GM23338 (cell line): Measurements from ENCODE around the gene CELF2. TPM values are rescaled to one million over a fixed set of nuclear protein-coding genes. Genes with fewer than 3 reads are reported as not detected.

Source experiments
- ATAC-seq: fragments of 200-7000 bp; cut with Tn5 transposase; 3 replicates; pipeline ENCODE4 v1.9.1; 2020
- DNase-seq: peaks from one replicate; pipeline ENCODE4 v3.0.0-alpha.2; 2015; ENCODE audit warnings: low spot score
- H2AFZ ChIP-seq: fragments of 200-600 bp; sonication (generic); 2 replicates; pipeline ENCODE4 v1.8.0; 2016; ENCODE audit warnings: antibody characterized with exemption, mild to moderate bottlenecking, moderate library complexity
- H3F3A ChIP-seq: fragments of 200-600 bp; sonication (generic); replicated peaks from 2 replicates; pipeline ENCODE4 v1.8.0; 2017; ENCODE audit warnings: antibody characterized with exemption, mixed run types, low read depth
- H3K27ac ChIP-seq: fragments of 200-600 bp; sonication (generic); 2 replicates; pipeline ENCODE4 v1.6.1; 2016; ENCODE audit warnings: low read depth
- H3K27me3 ChIP-seq: fragments of 200-600 bp; sonication (generic); 2 replicates; pipeline ENCODE4 v1.8.0; 2016; ENCODE audit warnings: mild to moderate bottlenecking, mixed run types, moderate library complexity; ENCODE audit not compliant: insufficient read depth
- H3K36me3 ChIP-seq: fragments of 200-600 bp; sonication (generic); 2 replicates; pipeline ENCODE4 v1.8.0; 2016; ENCODE audit warnings: mild to moderate bottlenecking; ENCODE audit not compliant: insufficient read depth
- H3K4me1 ChIP-seq: fragments of 200-600 bp; sonication (generic); 2 replicates; pipeline ENCODE4 v1.8.0; 2016; ENCODE audit warnings: mild to moderate bottlenecking, moderate library complexity; ENCODE audit not compliant: insufficient read depth
- H3K4me2 ChIP-seq: fragments of 200-600 bp; sonication (generic); 2 replicates; pipeline ENCODE4 v1.7.1; 2017; ENCODE audit warnings: mixed run types
- H3K4me3 ChIP-seq: fragments of 200-600 bp; sonication (generic); 2 replicates; pipeline ENCODE4 v1.6.1; 2016; ENCODE audit warnings: mixed run types
- H3K79me2 ChIP-seq: fragments of 200-600 bp; sonication (generic); replicated peaks from 2 replicates; pipeline ENCODE4 v1.8.0; 2017; ENCODE audit warnings: mild to moderate bottlenecking; ENCODE audit not compliant: insufficient read depth
- H3K9me2 ChIP-seq: fragments of 200-600 bp; sonication (generic); 2 replicates; pipeline ENCODE4 v1.8.0; 2017; ENCODE audit not compliant: insufficient read depth
- H4K20me1 ChIP-seq: fragments of 200-600 bp; sonication (generic); replicated peaks from 2 replicates; pipeline ENCODE4 v1.8.0; 2017; ENCODE audit warnings: mild to moderate bottlenecking; ENCODE audit not compliant: insufficient read depth
- H3K27ac Mint-ChIP-seq: 2 replicates; pipeline ENCODE4 v1.8.0; 2020; ENCODE audit warnings: inconsistent platforms, mild to moderate bottlenecking, moderate library complexity, mixed read lengths
- H3K27me3 Mint-ChIP-seq: 3 replicates; pipeline ENCODE4 v1.8.0; 2022; ENCODE audit warnings: low read depth, mild to moderate bottlenecking, moderate library complexity, mixed read lengths, inconsistent platforms; ENCODE audit not compliant: insufficient read depth, poor library complexity
- H3K36me3 Mint-ChIP-seq: 3 replicates; pipeline ENCODE4 v1.8.0; 2021; ENCODE audit warnings: low read depth, mild to moderate bottlenecking, inconsistent platforms, moderate library complexity, mixed read lengths
- H3K4me1 Mint-ChIP-seq: 3 replicates; pipeline ENCODE4 v1.8.0; 2020; ENCODE audit warnings: mild to moderate bottlenecking, inconsistent platforms, mixed read lengths
- H3K4me3 Mint-ChIP-seq: 3 replicates; pipeline ENCODE4 v1.8.0; 2021; ENCODE audit warnings: moderate library complexity, mild to moderate bottlenecking, inconsistent platforms, mixed read lengths
- H3K9me3 Mint-ChIP-seq: 3 replicates; pipeline ENCODE4 v1.8.0; 2020; ENCODE audit warnings: moderate library complexity, mild to moderate bottlenecking, inconsistent platforms, mixed read lengths
- CREB1 ChIP-seq: fragments of 250-450 bp; sonication (Bioruptor Pico); IDR thresholded peaks from 2 replicates; pipeline ENCODE4 v1.5.0; 2020; ENCODE audit warnings: low read depth, mild to moderate bottlenecking, moderate library complexity
- CTCF ChIP-seq, 2 experiments: fragments of 200-600 bp in 1 of 2; sonication (generic) in 1 of 2; conservative IDR thresholded peaks; 2 replicates each; pipeline versions ENCODE4 v1.5.1 to v1.6.1; 2016 to 2017; ENCODE audit warnings: antibody characterized with exemption in 2 of 2, low read depth in 2 of 2, mild to moderate bottlenecking in 2 of 2, moderate library complexity in 1 of 2
- ETS1 ChIP-seq: IDR thresholded peaks from 2 replicates; pipeline ENCODE4 v1.6.1; 2016; ENCODE audit warnings: antibody characterized with exemption
- EZH2 ChIP-seq: fragments of 200-600 bp; sonication (generic); IDR thresholded peaks from one replicate; pipeline ENCODE4 v1.8.0; 2017; ENCODE audit warnings: antibody characterized with exemption, mild to moderate bottlenecking, low read depth; ENCODE audit not compliant: unreplicated experiment
- EZH2phosphoT487 ChIP-seq: fragments of 200-600 bp; sonication (generic); IDR thresholded peaks from one replicate; pipeline ENCODE4 v1.8.1; 2018; ENCODE audit warnings: antibody characterized with exemption; ENCODE audit not compliant: unreplicated experiment
- JUNB ChIP-seq: IDR thresholded peaks from one replicate; pipeline ENCODE4 v1.6.1; 2016; ENCODE audit warnings: antibody characterized with exemption; ENCODE audit not compliant: unreplicated experiment
- NANOG ChIP-seq: IDR thresholded peaks from 2 replicates; pipeline ENCODE4 v1.6.1; 2016; ENCODE audit warnings: antibody characterized with exemption, borderline replicate concordance
- POLR2AphosphoS5 ChIP-seq: IDR thresholded peaks from 2 replicates; pipeline ENCODE4 v1.6.1; 2016; ENCODE audit warnings: antibody characterized with exemption, low read depth
- REST ChIP-seq: IDR thresholded peaks from one replicate; pipeline ENCODE4 v1.6.1; 2018; ENCODE audit warnings: antibody characterized with exemption; ENCODE audit not compliant: unreplicated experiment
- STAT1 ChIP-seq: IDR thresholded peaks from one replicate; pipeline ENCODE4 v1.6.1; 2016; ENCODE audit warnings: antibody characterized with exemption; ENCODE audit not compliant: unreplicated experiment
- ZNF114 ChIP-seq: fragments of 250-450 bp; sonication (Bioruptor Pico); IDR thresholded peaks from 2 replicates; pipeline ENCODE4 v1.5.0; 2020; ENCODE audit warnings: mild to moderate bottlenecking, moderate library complexity
- ZNF331 ChIP-seq: fragments of 250-450 bp; sonication (Bioruptor Pico); IDR thresholded peaks from 2 replicates; pipeline ENCODE4 v1.5.0; 2020; ENCODE audit warnings: low read depth, mild to moderate bottlenecking, moderate library complexity
- ZNF462 ChIP-seq: fragments of 250-450 bp; sonication (Bioruptor Pico); IDR thresholded peaks from 2 replicates; pipeline ENCODE4 v1.5.0; 2020; ENCODE audit warnings: mild to moderate bottlenecking, moderate library complexity
- polyA plus RNA-seq: library from polyadenylated mRNA; unstranded; fragments of >200 nt; fragmentation: Nextera tagmentation; extraction: Ambion mirVana; gene quantifications from 2 replicates; pipeline ENCODE4 v1.2.1, GENCODE V29; 2016
- total RNA-seq: library from RNA; depleted of rRNA; stranded (reverse); fragments of >200 nt; shearing (Covaris generic); gene quantifications from 2 replicates; pipeline ENCODE4 v1.2.3, GENCODE V29; 2014

CELF2 gene
- total and polyA plus RNA-seq, 2 experiments from 2014 or later = 18.1 to 22.5 TPM

GRCh38 chr10:11002916-11003315, 14.8 kb upstream of the CELF2 start:
- peaks cover 16% of the 10 kb centered on the region for H3K4me1 Mint-ChIP-seq
- ATAC-seq (no peak), DNase-seq (no peak)
- H3K9me2 ChIP-seq = no peaks in the 10 kb centered on the region
- no peaks in the 10 kb centered on the region for H3K27me3 Mint-ChIP-seq
- no peaks in the 10 kb centered on the region for H3K36me3 ChIP-seq
- no peak for TF ChIP-seq ZNF462 (CRISPR knock-in tag)
- no peak for TF ChIP-seq JUNB
- no peak for TF ChIP-seq EZH2phosphoT487
- no peak for TF ChIP-seq EZH2
- no peak for TF ChIP-seq ZNF114 (CRISPR knock-in tag)
- TF ChIP-seq ZNF331 (CRISPR knock-in tag) = no peak
- no peak for TF ChIP-seq NANOG
- TF ChIP-seq CREB1 (CRISPR knock-in tag) = no peak
- TF ChIP-seq POLR2AphosphoS5 = no peak
- no peak for TF ChIP-seq STAT1
- TF ChIP-seq ETS1 = no peak
- TF ChIP-seq CTCF (conservative IDR thresholded peaks at IDR 0.05; ENCODE audit: low read depth in 2 of 2) = no peak
- TF ChIP-seq REST = no peak
- H4K20me1 ChIP-seq = no peaks in the 10 kb centered on the region
- no peak overlapping the region for H3K4me2 ChIP-seq
- no peaks in the 10 kb centered on the region for H3K27me3 ChIP-seq
- no peak overlapping the region for H3K4me3 Mint-ChIP-seq
- H3K27ac Mint-ChIP-seq = no peak overlapping the region
- no peak overlapping the region for H2AFZ ChIP-seq
- no peak overlapping the region for H3K4me3 ChIP-seq
- no peaks in the 10 kb centered on the region for H3F3A ChIP-seq
- H3K27ac ChIP-seq = no peak overlapping the region
- H3K4me1 ChIP-seq = peaks cover 7% of the 10 kb centered on the region; the same call in 1 of the 2 replicates
- H3K9me3 Mint-ChIP-seq = no peaks in the 10 kb centered on the region
- H3K79me2 ChIP-seq = no peaks in the 10 kb centered on the region
- H3K36me3 Mint-ChIP-seq = no peaks in the 10 kb centered on the region
